Measurements from ENCODE around the gene CFAP46.

- no peak for TF ChIP-seq LEF1 (IDR thresholded peaks at IDR 0.05; ENCODE audit: borderline replicate concordance)
- no peak for TF ChIP-seq FOXA1 (IDR thresholded peaks at IDR 0.05)
- TF ChIP-seq L3MBTL2 (conservative IDR thresholded peaks at IDR 0.05), result no peak
- no peak for TF ChIP-seq FOXK2 (IDR thresholded peaks at IDR 0.05)
- no peak for TF ChIP-seq PKNOX1 (IDR thresholded peaks at IDR 0.05)
- TF ChIP-seq ELF4 (IDR thresholded peaks at IDR 0.05), result no peak
- no peak for TF ChIP-seq FOXM1 (IDR thresholded peaks at IDR 0.05; ENCODE audit: borderline replicate concordance)
- no peak for TF ChIP-seq BHLHE40 (IDR thresholded peaks at IDR 0.05; ENCODE audit: borderline replicate concordance)
- TF ChIP-seq CTBP1 (IDR thresholded peaks at IDR 0.05; ENCODE audit: borderline replicate concordance), result no peak
- no peak for TF ChIP-seq ZNF384 (IDR thresholded peaks at IDR 0.05)
- TF ChIP-seq TARDBP (IDR thresholded peaks at IDR 0.05), result no peak
- no peak for TF ChIP-seq SUZ12 (IDR thresholded peaks at IDR 0.05)
- TF ChIP-seq NFRKB (IDR thresholded peaks at IDR 0.05), result no peak
- TF ChIP-seq SP1 (IDR thresholded peaks at IDR 0.05), result no peak
These were observed 14.1 kb downstream of the CFAP46 start for GRCh38 chr10:132928261-132928660.
